ENCODE results near the gene GABRA5.

- TF ChIP-seq CTCF (IDR thresholded peaks at IDR 0.05) (no peak), ZFX (IDR thresholded peaks at IDR 0.05; ENCODE audit: borderline replicate concordance) (no peak)
These were observed 15.2 kb downstream of the GABRA5 start for GRCh38 chr15:26882112-26882511.
